Endothelial cell of umbilical vein (primary cell): ENCODE measurements around the gene PRKAG2. TPM values are rescaled to one million over a fixed set of nuclear protein-coding genes. Genes with fewer than 3 reads are reported as not detected.

Experiments
- BruUV-seq: library from RNA; stranded (reverse); fragments of 400-500 nt; replicated peaks from 2 replicates; lab custom pipeline; 2021; lab: Mats Ljungman, UMichigan
- CTCF ChIA-PET: fragments of 300-600, 350-600 bp; sonication (Branson Sonifier 250); formaldehyde crosslinking; loops from one replicate; lab custom pipeline; 2021; ENCODE audit warnings: antibody characterized with exemption, inconsistent platforms; lab: Charles Lee
- POLR2A ChIA-PET: fragments of 300-600, 350-600 bp; sonication (Branson Sonifier 250); formaldehyde crosslinking; loops from one replicate; lab custom pipeline; 2021; ENCODE audit warnings: antibody characterized with exemption, inconsistent platforms; lab: Charles Lee
- DNase-seq: peaks from one replicate; pipeline ENCODE4 v3.0.0-alpha.2; 2011; ENCODE audit warnings: low read depth, low spot score
- FAIRE-seq: peaks from 2 replicates; lab custom pipeline; 2011; peaks lifted over from hg19 to GRCh38; lab: Jason Lieb, UNC
- H2AFZ ChIP-seq: 2 replicates; pipeline ENCODE4 v1.6.0; 2012; ENCODE audit warnings: low read depth, low read length, control low read depth, inconsistent platforms
- H3K27ac ChIP-seq: 2 replicates; pipeline ENCODE4 v1.5.1; 2011; ENCODE audit warnings: low read depth, mild to moderate bottlenecking, control low read depth, low read length, moderate library complexity; ENCODE audit not compliant: insufficient read depth
- H3K27me3 ChIP-seq, 2 experiments: 2 replicates each; pipeline versions ENCODE4 v1.6.0 to v1.6.1; 2011; ENCODE audit warnings: low read length in 2 of 2, mixed read lengths in 1 of 2; ENCODE audit not compliant: control insufficient read depth in 2 of 2, insufficient read depth in 2 of 2
- H3K36me3 ChIP-seq, 2 experiments: 2 replicates in 1 of 2; 3 replicates in 1 of 2; pipeline ENCODE4 v1.5.1; 2011; ENCODE audit warnings: low read length in 2 of 2, mild to moderate bottlenecking in 1 of 2, moderate library complexity in 1 of 2; ENCODE audit not compliant: control insufficient read depth in 2 of 2, insufficient read depth in 2 of 2; ENCODE audit errors: extremely low read depth in 1 of 2
- H3K4me1 ChIP-seq: 3 replicates; pipeline ENCODE4 v1.5.1; 2011; ENCODE audit warnings: mild to moderate bottlenecking, low read length; ENCODE audit not compliant: control insufficient read depth, insufficient read depth; ENCODE audit errors: extremely low read depth
- H3K4me2 ChIP-seq: 2 replicates; pipeline ENCODE4 v1.6.1; 2011; ENCODE audit warnings: low read length, control low read depth, mixed read lengths; ENCODE audit not compliant: insufficient read depth
- H3K4me3 ChIP-seq, 3 experiments: fragments of 200-600 bp in 1 of 3; sonication (generic), shearing (Covaris generic) in 1 of 3; replicated peaks in 1 of 3; 2 replicates each; pipeline ENCODE4 v1.5.1; 2011 to 2016; ENCODE audit warnings: control low read depth in 3 of 3, low read length in 3 of 3, mild to moderate bottlenecking in 2 of 3, inconsistent platforms in 1 of 3, low read depth in 1 of 3, moderate library complexity in 1 of 3; ENCODE audit not compliant: insufficient read depth in 1 of 3
- H3K79me2 ChIP-seq: 2 replicates; pipeline ENCODE4 v1.6.0; 2012; ENCODE audit warnings: low read length, inconsistent platforms; ENCODE audit not compliant: control insufficient read depth, insufficient read depth
- H3K9ac ChIP-seq: replicated peaks from 2 replicates; pipeline ENCODE3; 2011; ENCODE audit warnings: low read length, control low read depth; ENCODE audit not compliant: insufficient read depth; ENCODE audit errors: extremely low read depth
- H3K9me1 ChIP-seq: replicated peaks from 3 replicates; pipeline ENCODE4 v1.6.0; 2011; ENCODE audit warnings: mild to moderate bottlenecking, low read length; ENCODE audit not compliant: control insufficient read depth, insufficient read depth; ENCODE audit errors: extremely low read depth
- H3K9me3 ChIP-seq: replicated peaks from 2 replicates; pipeline ENCODE4 v1.5.1; 2012; ENCODE audit warnings: low read length, inconsistent platforms; ENCODE audit not compliant: control insufficient read depth, insufficient read depth
- H4K20me1 ChIP-seq: replicated peaks from 2 replicates; pipeline ENCODE3; 2011; ENCODE audit warnings: mild to moderate bottlenecking, low read length; ENCODE audit not compliant: control insufficient read depth, insufficient read depth; ENCODE audit errors: extremely low read depth
- EZH2 ChIP-seq: IDR thresholded peaks from 2 replicates; pipeline ENCODE4 v1.6.1; 2012; ENCODE audit warnings: borderline replicate concordance, low read depth, mild to moderate bottlenecking, moderate library complexity, low read length, inconsistent platforms; ENCODE audit not compliant: severe bottlenecking
- FOS ChIP-seq: IDR thresholded peaks from 2 replicates; pipeline ENCODE4 v1.6.1; 2011; ENCODE audit warnings: mild to moderate bottlenecking, low read length, moderate library complexity, borderline replicate concordance; ENCODE audit not compliant: insufficient read depth
- GATA2 ChIP-seq: IDR thresholded peaks from 2 replicates; pipeline ENCODE4 v1.7.0; 2011; ENCODE audit warnings: low read depth, mild to moderate bottlenecking, moderate library complexity, mixed read lengths, low read length; ENCODE audit not compliant: insufficient read length, insufficient read depth
- JUN ChIP-seq: IDR thresholded peaks from 2 replicates; pipeline ENCODE4 v1.6.1; 2011; ENCODE audit warnings: borderline replicate concordance, low read depth; ENCODE audit not compliant: insufficient read length, insufficient read depth
- MYC ChIP-seq: IDR thresholded peaks from one replicate; pipeline ENCODE4 v1.6.1; 2011; ENCODE audit warnings: mild to moderate bottlenecking, low read depth, low read length
- POLR2A ChIP-seq: IDR thresholded peaks from 2 replicates; pipeline ENCODE4 v1.6.1; 2012; ENCODE audit warnings: low read depth, mild to moderate bottlenecking, control low read depth, low read length
- POLR2AphosphoS5 ChIP-seq: IDR thresholded peaks from 2 replicates; pipeline ENCODE4 v1.6.1; 2012; ENCODE audit warnings: low read depth, mild to moderate bottlenecking, control low read depth, low read length, moderate library complexity; ENCODE audit not compliant: insufficient read depth
- dilution Hi-C: fragments of 300-500 bp; cut with MboI; formaldehyde crosslinking; loops from one replicate; pipeline ENCODE4 v1.15.0; 2019; ENCODE audit warnings: low sequenced_read_pairs; ENCODE audit not compliant: extremely low pct_ligation_motif_present
- intact Hi-C: fragments of 100-400 bp; cut with micrococcal nuclease; formaldehyde crosslinking; loops from one replicate; pipeline ENCODE4 v1.10.0; 2022
- polyA plus RNA-seq, 4 experiments: library from polyadenylated mRNA; depleted of rRNA in 3 of 4; stranded (reverse) in 3 of 4; unstranded in 1 of 4; fragments of >200 nt; gene quantifications; 2 replicates each; pipeline versions ENCODE4 v1.2.1 to v1.2.3, GENCODE V29; 2011 to 2012; ENCODE audit warnings: missing spikeins in 1 of 4
- total RNA-seq: library from RNA; stranded (reverse); gene quantifications from 2 replicates; pipeline ENCODE4 v1.2.3, GENCODE V29; 2021
- TF ChIP-seq, protein P1 (sequence below), 2 donors: IDR thresholded peaks; 1 replicate in 1 of 2; 2 replicates in 1 of 2; pipeline ENCODE4 v1.5.1; 2011; ENCODE audit warnings: low read length in 2 of 2, mild to moderate bottlenecking in 2 of 2, moderate library complexity in 2 of 2, control low read depth in 1 of 2, inconsistent platforms in 1 of 2, low read depth in 1 of 2; ENCODE audit not compliant: insufficient read depth in 1 of 2; ENCODE audit errors: extremely low read depth in 1 of 2
- TF ChIP-seq, protein P2 (sequence below): IDR thresholded peaks from 2 replicates; pipeline ENCODE4 v1.6.1; 2011; ENCODE audit not compliant: insufficient read depth, insufficient read length

PRKAG2 gene
- total and polyA plus RNA-seq, 2 donors (not counting 3 experiments of a cell fraction or from before 2014, with no cell fraction given), result 19.3 to 51.5 TPM

- CTCF ChIA-PET, result no interaction called here
- H4K20me1 ChIP-seq, result no peaks in the 10 kb centered on the region
- no peaks in the 10 kb centered on the region for H3K79me2 ChIP-seq
- no peak overlapping the region for H2AFZ ChIP-seq
- intact Hi-C loops, result no loop called here
- no peaks in the 10 kb centered on the region for H3K36me3 ChIP-seq
- dilution Hi-C loops, result no loop called here
- H3K4me3 ChIP-seq, result no peak overlapping the region
- H3K27ac ChIP-seq, result no peak overlapping the region
- H3K4me2 ChIP-seq, result no peak overlapping the region
- TF ChIP-seq, protein P1, sequence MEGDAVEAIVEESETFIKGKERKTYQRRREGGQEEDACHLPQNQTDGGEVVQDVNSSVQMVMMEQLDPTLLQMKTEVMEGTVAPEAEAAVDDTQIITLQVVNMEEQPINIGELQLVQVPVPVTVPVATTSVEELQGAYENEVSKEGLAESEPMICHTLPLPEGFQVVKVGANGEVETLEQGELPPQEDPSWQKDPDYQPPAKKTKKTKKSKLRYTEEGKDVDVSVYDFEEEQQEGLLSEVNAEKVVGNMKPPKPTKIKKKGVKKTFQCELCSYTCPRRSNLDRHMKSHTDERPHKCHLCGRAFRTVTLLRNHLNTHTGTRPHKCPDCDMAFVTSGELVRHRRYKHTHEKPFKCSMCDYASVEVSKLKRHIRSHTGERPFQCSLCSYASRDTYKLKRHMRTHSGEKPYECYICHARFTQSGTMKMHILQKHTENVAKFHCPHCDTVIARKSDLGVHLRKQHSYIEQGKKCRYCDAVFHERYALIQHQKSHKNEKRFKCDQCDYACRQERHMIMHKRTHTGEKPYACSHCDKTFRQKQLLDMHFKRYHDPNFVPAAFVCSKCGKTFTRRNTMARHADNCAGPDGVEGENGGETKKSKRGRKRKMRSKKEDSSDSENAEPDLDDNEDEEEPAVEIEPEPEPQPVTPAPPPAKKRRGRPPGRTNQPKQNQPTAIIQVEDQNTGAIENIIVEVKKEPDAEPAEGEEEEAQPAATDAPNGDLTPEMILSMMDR (IDR thresholded peaks at IDR 0.05; ENCODE audit: extremely low read depth in 1 of 2, insufficient read depth in 1 of 2, low read depth in 1 of 2, low read length in 2 of 2), result no peak
- TF ChIP-seq MYC, result no peak
- no peak for TF ChIP-seq POLR2A
- TF ChIP-seq, protein P2, sequence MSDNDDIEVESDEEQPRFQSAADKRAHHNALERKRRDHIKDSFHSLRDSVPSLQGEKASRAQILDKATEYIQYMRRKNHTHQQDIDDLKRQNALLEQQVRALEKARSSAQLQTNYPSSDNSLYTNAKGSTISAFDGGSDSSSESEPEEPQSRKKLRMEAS, result no peak
- no peak for TF ChIP-seq GATA2
- no peak for TF ChIP-seq FOS
- TF ChIP-seq EZH2, result no peak
- no peak for TF ChIP-seq JUN
- no peak for TF ChIP-seq POLR2AphosphoS5
- no peaks in the 10 kb centered on the region for H3K4me1 ChIP-seq
- no peaks in the 10 kb centered on the region for H3K9me3 ChIP-seq
- FAIRE-seq, result no peak
- no TSS peak for BruUV-seq
- H3K9ac ChIP-seq, result no peak overlapping the region
- DNase-seq, result no peak
- POLR2A ChIA-PET, result no interaction called here
- H3K27me3 ChIP-seq, result peaks cover 1% of the 10 kb centered on the region in 2 experiments
- H3K9me1 ChIP-seq, result no peaks in the 10 kb centered on the region
Measured at GRCh38 chr7:151829707-151830106, 47.2 kb downstream of the PRKAG2 start.
